Measurements from ENCODE around the gene PRPF18.

DNA sequence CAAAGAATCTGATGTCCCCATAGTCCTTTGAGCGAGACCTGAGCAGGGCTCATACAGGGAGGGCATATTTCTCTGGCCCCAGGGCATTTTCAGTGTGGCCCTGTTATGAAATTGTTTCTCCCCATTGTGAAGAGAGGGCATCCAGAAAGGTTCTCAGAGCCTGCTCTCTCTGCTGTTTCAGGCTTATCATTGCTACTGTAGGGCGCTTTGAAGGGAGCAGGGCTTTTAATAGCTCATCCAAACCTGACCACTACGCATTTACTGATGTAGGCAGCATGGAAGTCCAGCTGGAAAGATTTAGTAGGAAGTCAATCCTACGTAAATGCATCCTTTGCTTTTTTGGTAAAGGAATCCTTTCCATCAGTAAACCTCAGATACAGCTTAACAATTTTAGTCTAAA is 68.1 kb downstream of the PRPF18 start:
- TF ChIP-seq CTCF (conservative IDR thresholded peaks at IDR 0.05; ENCODE audit: low read depth, low read length), result no peak
- TF ChIP-seq EZH2 (IDR thresholded peaks at IDR 0.05; ENCODE audit: borderline replicate concordance, low read depth, low read length, poor library complexity, severe bottlenecking), result no peak
